ENCODE measurements around the gene ATXN10.

Gene ATXN10

GRCh38 chr22:45866126-45866645, 194.6 kb downstream of the ATXN10 start:
- no peak for DNase-seq

DNA sequence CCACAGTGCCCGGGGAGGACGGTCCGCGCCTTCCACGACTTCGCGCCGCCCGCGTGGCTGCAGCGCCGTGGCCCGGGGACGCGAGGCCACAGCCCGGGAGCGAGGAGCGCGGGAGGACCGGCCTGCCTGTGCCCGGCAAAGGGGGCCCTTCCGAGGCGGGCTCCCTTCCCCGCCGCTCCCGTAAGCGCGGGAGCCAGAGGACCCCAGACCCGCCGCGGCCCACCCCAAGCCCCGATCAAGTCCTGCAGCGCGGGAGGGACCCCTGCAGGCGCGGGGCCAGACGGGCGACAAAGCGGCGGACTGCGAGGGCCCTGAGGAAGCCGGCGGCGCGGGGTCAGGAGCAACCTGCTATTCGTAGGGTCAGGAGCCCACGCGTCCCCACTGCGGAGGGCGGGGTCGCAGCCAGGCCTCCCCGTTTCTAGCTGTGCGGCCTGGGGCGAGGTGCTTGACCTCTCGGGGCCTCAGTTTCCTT, 195.0 kb downstream of the ATXN10 start:
- no peak for DNase-seq

DNA sequence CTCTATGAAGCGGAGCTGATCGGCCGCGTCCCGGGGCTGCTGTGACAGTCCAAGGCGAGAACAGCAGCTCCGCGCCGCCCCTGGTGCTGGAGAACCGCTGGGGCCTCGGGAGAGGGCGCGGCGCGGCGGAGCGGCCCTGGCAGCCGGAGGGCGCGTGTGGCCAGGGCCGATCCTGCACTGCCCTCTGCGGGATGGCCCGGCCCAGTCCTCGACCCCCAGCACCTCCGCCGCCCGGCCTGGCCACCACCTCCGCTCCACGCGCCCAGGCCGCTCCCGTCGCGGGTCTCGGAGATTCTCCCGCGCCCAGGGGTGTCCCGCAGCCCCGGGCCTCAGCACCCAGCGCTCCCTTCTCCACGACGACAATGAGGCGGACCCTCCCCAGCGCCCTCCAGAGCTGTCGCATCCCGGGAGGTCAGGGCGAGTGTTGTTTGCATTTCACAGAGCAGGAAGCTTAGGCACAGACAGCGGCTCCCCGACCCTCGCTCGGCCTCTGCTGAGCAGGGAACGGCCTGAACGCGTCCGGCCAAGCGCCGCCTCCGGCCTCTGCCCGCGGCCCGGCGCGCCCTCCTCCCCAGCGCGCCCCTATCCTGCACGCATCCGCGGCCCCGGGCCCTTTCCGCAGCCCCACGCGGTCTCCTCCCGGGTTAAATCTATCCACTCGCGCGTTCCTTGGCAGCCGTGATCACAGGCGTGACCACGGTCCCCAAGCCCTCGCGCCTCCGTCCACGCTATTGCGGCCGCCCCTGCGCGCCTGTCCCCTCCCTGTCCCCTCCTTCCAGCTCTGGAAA, 195.7 kb downstream of the ATXN10 start:
- no peak for DNase-seq

DNA sequence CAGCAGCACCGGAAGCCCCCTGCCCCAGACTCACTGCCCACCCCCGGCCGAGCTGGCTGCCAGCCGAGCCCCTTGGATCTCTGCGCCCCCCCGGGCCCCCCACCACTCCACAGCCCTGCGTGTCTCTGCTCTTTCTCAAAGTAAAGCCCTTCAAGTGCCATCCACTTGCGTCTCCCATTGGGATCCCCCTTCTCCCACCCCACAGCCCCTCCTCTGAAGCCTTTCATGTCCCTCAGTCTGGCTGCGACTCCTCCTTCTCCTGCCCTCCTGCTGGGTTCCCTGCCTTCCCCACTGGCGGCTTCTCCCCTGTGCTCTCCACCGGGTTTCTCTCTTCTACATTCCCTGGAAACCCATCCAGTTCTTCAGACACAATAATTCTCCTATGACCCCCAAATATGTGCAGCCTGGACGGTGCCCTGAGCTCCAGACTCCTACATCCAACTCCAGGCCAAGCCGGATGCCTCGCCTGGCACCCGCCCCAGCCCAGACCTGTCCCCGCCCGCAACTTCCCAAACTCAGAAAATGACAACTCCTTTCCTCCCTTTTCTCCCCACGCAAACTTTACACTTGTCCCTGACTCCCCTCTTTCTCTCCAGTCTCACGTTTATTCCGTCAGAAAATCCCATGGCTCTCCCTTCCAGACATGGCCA, 196.4 kb downstream of the ATXN10 start:
- no peak for DNase-seq

DNA sequence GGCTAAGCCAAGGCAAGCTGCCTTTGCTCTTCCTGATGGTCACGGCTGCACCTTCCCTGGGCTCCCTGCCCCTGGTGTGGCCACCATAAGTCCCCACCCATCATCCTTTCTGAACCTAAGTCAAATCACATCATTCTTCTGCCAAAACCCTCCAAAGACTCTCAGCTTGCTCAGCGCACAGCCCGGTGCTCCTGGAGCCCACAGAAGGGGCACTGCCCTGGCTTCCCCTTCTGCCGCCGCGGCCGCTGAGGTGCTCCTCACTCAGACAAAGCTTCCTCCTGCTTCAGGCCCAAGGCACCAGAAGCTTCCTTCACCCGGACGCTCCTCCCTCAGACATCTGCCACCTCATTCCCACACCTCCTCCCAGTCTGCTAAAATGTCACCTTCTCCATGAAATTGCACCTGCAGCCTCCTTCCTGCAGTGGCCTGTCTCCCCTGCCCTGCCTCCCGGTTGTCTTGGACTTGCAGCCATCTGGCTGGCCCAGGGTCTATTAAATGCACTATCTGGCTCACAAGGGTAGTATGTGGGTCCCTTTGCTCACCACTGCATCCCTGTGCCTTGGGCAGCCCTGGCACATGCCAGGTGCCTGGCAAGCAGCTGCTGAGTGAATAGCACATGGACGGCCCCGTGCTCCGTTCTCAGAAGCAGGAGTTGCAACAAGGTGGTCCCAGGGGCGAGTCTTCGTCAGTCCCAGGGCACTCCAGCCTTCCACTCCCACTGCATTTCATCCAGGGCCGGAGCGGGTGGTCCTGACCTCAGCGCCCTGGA, 197.1 kb downstream of the ATXN10 start:
- no peak for DNase-seq

DNA sequence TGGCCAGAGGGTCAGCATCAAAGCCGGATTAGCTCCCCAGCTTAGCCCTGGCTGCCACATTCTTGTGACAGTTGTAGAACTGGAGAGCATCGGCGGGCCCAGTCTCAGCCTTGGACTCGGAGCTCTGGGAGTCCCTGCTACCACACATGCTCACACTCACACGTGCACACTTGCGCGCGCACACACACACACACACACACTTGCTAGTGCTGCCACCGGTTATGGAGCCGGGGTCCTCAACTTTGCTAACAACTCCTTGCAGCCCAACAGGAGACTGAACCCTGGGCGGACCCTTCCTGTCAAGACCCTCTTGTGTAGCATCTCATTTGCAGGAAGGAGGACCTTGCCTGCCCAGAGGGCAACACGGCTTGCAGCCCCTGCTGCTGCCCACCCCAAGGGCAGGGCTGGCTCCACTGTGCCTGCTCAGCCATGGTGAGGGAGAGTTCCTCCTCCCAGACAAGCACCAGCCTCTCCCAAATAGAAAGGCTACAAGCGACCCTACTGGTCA, 197.8 kb downstream of the ATXN10 start:
- no peak for DNase-seq

GRCh38 chr22:45870011-45870410, 198.4 kb downstream of the ATXN10 start:
- no peak for DNase-seq

- DNase-seq: no peak
These were observed 200.1 kb downstream of the ATXN10 start for GRCh38 chr22:45871721-45872120.

DNA sequence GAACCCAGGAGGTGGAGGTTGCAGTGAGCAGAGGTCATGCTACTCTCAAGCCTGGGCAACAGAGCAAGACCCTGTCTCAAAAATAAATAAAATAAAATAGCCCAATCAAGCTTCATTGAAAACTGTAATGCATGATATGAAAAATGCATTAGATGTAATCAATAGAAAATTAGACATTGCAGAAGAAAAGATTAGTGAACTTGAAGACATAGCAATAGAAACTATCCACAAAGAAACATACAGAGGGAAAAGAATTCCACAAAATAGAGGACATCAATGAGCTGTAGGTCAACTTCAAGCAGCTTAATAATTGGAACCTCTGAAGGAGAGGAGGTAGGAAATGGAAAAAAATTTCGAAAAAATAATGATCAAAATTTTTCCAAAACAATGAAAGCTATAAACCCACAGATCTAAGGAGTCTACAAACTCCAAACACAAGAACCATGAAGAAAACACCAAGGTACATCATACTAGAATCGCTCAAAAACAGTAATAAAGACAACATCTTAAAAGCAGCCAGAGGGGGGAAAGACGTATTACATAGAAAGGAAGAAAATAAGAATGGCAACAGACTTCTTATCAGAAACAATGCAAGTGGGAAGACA, 201.1 kb downstream of the ATXN10 start:
- DNase-seq: no peak

DNA sequence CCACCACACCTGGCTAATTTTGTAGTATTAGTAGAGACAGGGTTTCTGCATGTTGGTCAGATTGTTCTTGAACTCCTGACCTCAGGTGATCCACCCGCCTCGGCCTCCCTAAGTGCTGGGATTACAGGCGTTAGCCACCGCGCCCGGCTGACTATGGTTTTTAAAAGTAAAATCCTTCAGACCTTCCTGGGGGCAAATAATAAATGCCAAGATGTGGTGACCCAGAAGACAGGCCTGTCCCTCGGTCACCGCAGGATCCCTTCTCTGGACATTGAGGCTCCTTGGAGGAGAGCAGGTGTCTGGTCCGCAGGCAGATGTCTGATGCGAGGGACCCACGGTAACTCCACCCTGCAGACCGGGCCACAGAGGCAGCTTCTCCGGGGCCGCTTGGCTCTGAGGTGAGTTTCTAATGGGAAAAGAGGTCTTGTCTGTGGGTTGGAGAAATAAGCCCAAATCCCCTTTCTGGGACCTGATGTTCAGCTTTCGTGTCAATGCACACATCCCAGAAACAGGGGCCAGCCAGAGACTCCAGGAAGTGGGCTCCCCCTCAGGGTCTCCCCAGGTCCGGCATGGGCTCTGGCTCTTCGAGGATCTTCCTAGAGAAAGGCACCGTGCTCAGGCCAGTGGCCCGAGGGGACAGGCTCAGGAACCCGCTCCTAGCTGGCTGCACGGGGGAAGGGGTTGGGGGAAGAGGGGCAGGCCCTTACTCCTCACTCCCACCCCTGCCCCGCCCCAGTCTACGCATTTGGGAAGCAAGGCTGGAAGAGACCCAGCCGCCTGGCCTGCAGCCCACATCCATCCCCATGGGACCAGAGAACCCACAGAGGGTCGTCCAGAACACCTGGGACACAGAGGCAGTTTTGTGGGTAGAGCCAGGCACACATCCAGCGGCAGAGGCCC, 204.8 kb downstream of the ATXN10 start:
- DNase-seq: no peak

DNA sequence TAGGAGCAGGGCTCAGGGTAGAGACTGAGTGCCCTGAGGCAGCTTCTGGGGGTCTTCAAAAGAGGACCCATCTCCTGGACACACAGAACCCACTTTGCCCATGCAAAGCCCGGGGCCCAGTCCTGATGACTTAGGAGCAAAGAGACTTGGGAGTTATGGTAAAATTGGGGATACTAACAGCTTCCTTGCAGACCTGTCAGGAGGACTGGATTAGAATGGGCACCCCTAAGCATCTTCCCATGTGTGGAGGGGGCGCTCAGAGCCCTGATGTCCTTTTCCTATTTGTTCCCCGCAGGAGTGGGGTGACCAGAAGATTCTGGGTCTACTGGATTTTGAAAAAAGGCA, 205.4 kb downstream of the ATXN10 start:
- no peak for DNase-seq

DNA sequence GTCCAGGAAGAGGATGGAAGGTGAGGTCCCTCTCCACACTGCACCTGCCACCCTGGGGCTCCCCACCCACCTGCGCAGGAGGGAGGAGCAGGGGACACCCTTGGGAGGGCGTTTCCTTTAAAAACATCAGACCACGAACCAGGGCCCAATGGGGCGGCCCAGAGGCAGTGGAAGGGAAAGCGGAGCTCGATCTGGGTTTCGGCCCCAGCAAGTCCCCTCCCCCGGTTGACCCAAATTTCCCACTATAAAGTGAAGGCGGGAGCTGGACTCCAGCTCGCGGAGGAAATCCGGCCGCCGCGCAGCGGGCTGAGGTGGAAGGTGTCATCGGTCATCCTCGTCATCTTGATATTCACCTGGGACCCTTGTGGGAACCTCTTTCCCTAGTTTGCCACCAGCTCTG, 206.0 kb downstream of the ATXN10 start:
- peak; percentile 23 for DNase-seq

DNA sequence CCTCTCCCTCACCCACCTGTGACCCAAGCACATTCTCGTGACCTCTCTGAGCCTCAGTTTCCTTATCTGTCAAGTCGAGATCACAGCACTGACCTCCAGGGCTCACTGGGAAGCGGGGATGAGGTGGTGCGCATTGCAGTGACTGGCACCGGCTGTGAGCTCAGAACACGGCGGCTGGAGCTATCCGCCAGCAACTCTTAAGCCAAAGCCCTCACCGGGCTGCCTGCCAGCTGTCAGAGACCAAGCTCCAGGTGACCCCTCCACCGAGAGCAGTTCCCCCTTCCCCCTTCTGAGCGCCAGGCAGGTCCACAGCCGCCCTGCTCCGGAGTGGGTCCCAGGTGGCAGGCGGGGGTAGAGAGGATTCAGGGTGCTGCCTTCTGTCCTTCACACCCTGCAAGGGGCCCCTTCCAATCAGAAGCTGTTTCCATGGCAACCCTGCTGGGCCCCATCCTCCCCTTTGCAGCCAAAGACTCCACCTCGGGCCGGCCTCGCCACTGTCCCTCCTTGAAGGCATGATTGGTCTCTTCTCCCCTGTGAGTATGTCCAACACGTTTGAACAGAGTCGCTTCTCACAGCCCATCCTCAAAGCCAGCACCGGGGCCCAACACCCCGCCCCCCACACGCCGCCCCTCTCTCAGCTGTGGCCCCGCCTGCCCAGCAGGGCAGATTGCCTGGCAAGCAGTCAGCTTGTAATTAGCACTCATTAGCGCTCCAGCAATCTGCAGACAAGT, 206.6 kb downstream of the ATXN10 start:
- peak; percentile 94 for DNase-seq

- DNase-seq: peak; percentile 76
These were observed 207.4 kb downstream of the ATXN10 start for GRCh38 chr22:45878901-45879551.

- DNase-seq: no peak
These were observed 207.9 kb downstream of the ATXN10 start for GRCh38 chr22:45879552-45879949.

GRCh38 chr22:45880091-45880715, 208.6 kb downstream of the ATXN10 start:
- DNase-seq: no peak

DNA sequence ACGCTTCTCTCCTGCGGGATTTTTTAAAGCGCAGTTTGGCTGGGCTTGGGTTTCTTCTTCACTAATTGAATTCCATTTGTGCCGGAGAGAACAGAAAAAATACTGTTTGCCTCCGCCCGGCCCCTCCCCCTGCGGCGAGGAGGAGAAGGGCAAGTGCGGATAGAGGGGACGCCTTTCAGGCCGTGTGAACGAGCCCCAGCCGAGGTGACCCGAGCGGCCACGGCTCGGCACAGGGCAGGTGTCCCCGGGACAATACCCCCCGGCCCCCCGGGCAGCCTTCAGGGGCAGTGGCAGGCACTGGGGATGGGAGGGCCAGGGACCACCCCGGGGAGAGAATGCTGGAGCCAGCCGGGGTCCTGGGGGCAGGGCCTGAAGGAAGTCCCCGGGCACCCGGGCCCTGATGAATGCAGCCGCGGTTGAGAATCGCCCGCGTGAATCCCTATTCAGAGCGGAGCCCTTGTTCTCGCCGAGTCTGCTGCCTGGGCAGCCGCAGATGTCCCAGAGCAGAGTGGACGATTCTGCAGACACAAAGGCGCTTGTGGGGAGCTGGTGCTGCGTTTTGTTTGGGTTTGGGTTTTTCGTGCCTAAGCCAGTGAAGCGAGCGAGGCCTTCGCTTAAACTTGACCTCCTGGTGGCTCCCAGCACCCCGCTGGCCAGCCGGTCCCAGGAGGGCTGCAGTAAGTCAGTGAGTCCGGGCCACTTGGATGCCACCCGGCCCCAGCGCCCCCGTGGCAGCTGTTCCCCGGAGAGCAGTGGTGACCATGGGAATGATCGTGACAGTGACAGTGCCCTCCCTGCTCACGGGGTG, 209.3 kb downstream of the ATXN10 start:
- DNase-seq: no peak

DNA sequence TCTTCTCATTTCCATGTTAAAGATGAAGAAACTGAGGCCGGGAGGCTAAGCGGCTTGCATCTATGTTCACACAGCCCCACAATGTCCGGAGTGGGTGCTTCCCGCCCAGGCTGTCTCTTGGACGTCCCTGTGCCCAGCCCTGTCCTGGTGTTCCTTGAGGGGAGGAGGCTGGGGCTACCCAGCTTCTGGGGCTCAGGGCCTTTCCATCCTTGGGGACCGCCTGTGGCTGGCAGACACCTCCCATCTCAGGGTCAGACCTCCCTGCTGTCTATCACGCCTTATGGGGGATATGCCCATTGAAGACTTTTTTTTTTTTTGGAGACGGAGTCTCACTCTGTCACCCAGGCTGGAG, 209.9 kb downstream of the ATXN10 start:
- no peak for DNase-seq

Measured in NCI-H1105 treated with DMSO at 0.1 percent for 48 hours (cell line).